Neuron (in vitro differentiated cells): ENCODE data around the gene UFSP2.

Experiments
- H2AFZ ChIP-seq: one replicate; pipeline ENCODE4 v1.6.1; 2013; ENCODE audit warnings: low read depth, mild to moderate bottlenecking, inconsistent platforms, low read length, moderate library complexity
- H3K27me3 ChIP-seq: one replicate; pipeline ENCODE4 v1.6.1; 2013; ENCODE audit warnings: low read length; ENCODE audit not compliant: insufficient read depth
- H3K36me3 ChIP-seq: one replicate; pipeline ENCODE4 v1.6.1; 2013; ENCODE audit warnings: low read length; ENCODE audit not compliant: insufficient read depth
- H3K4me1 ChIP-seq: one replicate; pipeline ENCODE4 v1.6.1; 2013; ENCODE audit warnings: low read length; ENCODE audit not compliant: insufficient read depth
- H3K4me3 ChIP-seq: 2 replicates; pipeline ENCODE4 v1.5.1; 2013; ENCODE audit warnings: mild to moderate bottlenecking, low read length, moderate library complexity
- H3K9me3 ChIP-seq: one replicate; pipeline ENCODE4 v1.6.1; 2013; ENCODE audit warnings: low read length

Gene UFSP2

DNA sequence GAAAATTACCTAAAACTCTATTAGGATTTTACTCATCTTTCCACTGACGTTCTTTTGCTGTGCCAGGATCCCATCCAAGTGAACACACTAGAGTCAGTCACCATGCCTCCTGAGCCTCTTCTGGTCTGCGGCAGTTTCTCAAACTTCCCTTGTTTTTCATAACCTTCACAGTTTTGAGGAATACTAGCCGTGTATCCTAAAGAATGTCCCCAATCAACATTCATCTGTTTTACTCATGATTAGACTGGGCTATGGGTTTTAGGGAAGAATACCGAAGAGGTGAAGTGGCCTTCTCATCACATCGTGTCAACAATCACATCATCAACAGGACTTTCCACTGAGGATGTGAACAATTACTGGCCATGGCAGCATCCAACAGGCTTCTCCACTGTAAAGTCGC lies 34.8 kb downstream of the UFSP2 start:
- Histone ChIP-seq H3K27me3 (no peaks in the 10 kb centered on the region), H3K4me1 (peaks cover 7% of the 10 kb centered on the region), H3K9me3 (peaks cover 4% of the 10 kb centered on the region), H3K36me3 (no peaks in the 10 kb centered on the region), H3K4me3 (no peak overlapping the region), H2AFZ (no peak overlapping the region)

DNA sequence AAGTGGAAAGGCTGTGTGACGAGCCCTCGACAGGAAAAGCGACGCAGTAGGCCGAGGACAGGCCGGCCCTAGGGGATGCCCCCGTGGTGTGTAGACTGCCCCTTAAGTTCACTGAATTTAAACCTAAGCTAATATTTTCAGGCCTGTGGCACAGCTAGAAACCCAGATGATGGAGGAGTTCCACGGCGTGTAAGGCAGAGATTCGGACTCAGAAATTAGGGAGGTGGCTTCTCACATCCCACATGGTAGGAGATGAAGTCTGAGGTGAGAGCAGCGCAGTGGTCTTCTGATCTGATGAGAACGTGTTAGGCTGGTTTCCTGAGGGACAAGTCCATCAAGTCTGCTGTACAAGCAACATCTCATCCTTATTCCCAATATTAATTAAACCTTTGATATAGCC lies 37.8 kb downstream of the UFSP2 start:
- H3K4me3 ChIP-seq, result no peak overlapping the region

DNA sequence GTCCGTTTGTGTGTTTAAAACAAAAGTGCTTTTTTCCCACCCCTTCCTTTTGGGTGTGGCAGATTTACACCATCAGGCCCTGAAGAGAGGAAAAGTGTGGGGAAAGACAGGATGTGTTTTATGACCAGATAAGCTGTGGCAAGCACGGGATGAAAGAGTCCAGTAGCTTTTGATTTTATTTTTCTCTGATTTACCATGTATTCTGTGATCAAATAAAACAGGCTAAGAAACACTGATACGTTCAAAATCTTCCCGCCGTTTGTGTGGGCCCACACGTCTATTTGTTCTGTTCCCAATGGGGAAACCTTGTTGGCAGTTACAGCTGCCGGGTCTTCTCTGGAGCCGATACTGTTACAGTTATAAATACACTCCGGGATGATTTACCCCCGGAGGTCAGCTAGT lies 40.8 kb downstream of the UFSP2 start:
- no peak overlapping the region for H3K4me3 ChIP-seq
- H3K4me1 ChIP-seq, result no peaks in the 10 kb centered on the region
- H3K9me3 ChIP-seq, result peaks cover 10% of the 10 kb centered on the region
- no peak overlapping the region for H2AFZ ChIP-seq
- no peaks in the 10 kb centered on the region for H3K36me3 ChIP-seq
- H3K27me3 ChIP-seq, result no peaks in the 10 kb centered on the region

More for the DNA sequence above, 37.8 kb downstream of the UFSP2 start:
- Histone ChIP-seq H3K27me3 (no peaks in the 10 kb centered on the region), H3K36me3 (no peaks in the 10 kb centered on the region), H2AFZ (no peak overlapping the region), H3K4me1 (no peaks in the 10 kb centered on the region), H3K9me3 (peaks cover 6% of the 10 kb centered on the region)

DNA sequence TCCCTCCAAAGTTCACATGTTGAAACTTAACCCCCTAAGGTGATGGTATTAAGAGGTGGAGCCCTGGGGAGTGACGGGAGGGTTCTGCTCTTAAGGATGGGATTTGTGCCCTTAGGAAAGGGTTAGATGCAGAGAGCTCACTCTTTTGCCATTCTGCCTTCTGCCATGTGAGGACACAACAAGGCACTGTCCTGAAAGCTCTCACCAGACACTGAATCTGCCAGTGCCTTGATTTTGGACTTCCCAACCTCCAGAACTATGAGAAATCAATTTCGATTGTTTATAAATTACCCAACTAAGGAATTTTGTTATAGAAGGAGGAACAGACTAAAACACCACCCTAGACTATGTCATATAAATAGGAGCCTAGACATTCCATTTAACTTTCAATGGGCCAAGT lies 41.7 kb downstream of the UFSP2 start:
- no peak overlapping the region for H3K4me3 ChIP-seq
- H2AFZ ChIP-seq, result no peak overlapping the region
- no peaks in the 10 kb centered on the region for H3K36me3 ChIP-seq
- H3K9me3 ChIP-seq, result peaks cover 10% of the 10 kb centered on the region
- H3K27me3 ChIP-seq, result no peaks in the 10 kb centered on the region
- no peaks in the 10 kb centered on the region for H3K4me1 ChIP-seq

DNA sequence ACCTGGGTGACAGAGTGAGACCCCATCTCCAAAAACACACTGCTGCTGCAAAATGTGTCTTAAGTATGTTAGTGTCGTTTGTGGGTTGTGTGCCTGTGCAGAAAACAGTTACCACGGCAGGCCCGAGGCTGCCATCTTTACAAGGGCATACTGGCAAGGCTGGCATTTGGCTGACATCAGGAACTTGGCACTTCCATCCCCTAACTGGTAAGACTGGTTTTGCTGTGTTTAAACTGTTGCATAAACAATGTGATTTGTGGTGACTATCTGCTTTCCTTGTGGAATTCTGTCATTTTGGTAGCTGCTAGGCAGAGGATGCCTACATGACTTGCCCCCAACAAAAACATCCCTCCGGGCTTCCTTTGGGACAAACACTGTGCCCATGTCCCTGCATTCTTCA lies 42.3 kb downstream of the UFSP2 start:
- Histone ChIP-seq H3K4me1 (no peaks in the 10 kb centered on the region), H3K9me3 (peaks cover 12% of the 10 kb centered on the region), H2AFZ (no peak overlapping the region)

DNA sequence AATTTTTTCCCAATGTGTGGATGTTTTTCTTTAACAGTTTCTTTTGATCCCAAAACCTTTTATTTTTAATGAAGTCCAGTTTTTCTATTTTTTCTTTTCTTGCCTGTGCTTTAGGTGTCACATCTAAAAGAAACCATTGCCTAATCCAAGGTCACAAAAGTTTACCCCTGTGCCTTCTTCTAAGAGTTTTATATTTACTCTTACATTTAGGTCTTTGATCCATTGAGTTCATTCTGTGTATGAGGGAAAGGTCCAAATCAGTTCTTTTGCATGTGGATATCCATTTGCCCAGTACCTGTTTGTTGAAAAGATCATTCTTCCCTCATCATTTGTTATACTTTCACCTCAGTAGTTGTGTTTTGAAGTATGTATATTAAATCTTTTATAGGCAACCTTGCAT lies 43.0 kb downstream of the UFSP2 start:
- H3K36me3 ChIP-seq, result peaks cover 2% of the 10 kb centered on the region

More for the DNA sequence above, 42.3 kb downstream of the UFSP2 start:
- no peaks in the 10 kb centered on the region for H3K36me3 ChIP-seq
- H3K27me3 ChIP-seq, result no peaks in the 10 kb centered on the region
- no peak overlapping the region for H3K4me3 ChIP-seq

DNA sequence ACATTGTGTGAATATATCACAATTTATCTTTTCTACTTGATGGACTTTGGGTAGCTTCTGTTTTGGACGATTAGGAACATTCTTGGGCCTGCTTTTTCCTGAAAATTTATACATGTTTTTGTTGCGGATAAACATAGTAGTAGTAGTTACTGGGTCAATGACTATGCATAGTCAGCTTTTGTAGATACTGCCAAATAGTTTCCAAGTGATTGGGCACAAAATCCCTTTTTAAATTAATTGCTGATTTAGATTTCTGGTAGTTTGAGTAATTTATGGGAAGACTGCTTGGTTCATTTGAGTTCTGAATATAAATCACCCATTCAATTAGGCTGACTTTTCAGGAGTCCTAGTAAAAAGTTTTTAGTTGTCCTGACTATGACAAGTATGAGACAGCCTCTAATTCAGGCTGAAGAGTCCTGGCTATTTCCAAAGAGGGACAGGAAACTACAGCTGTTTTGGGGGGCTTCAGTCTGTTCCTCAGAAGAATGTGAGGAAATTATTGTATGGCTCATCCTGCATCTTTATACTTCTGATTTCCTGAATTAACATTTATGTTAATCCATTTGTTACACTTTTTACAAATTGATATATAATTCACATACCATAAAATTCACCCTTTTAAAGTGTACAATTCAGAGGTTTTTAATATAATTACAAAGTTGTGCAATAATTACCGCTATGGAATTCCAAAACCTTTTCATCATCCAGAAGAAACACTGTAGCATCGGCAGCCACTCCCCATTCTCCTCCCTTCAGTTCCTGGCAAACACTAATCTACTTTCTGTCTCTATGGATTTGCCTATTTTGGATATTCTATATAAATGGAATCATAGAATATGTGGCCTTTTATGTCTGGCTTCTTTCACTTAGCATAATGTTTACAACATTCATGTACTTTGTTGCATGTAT lies 44.2 kb downstream of the UFSP2 start:
- Histone ChIP-seq H3K9me3 (peaks cover 16% of the 10 kb centered on the region), H3K4me3 (no peak overlapping the region), H3K4me1 (no peaks in the 10 kb centered on the region), H3K27me3 (no peaks in the 10 kb centered on the region), H2AFZ (no peak overlapping the region), H3K36me3 (peaks cover 7% of the 10 kb centered on the region)

More for the DNA sequence above, 43.0 kb downstream of the UFSP2 start:
- Histone ChIP-seq H3K27me3 (no peaks in the 10 kb centered on the region), H3K4me1 (no peaks in the 10 kb centered on the region), H3K9me3 (peaks cover 16% of the 10 kb centered on the region), H3K4me3 (no peak overlapping the region), H2AFZ (no peak overlapping the region)

DNA sequence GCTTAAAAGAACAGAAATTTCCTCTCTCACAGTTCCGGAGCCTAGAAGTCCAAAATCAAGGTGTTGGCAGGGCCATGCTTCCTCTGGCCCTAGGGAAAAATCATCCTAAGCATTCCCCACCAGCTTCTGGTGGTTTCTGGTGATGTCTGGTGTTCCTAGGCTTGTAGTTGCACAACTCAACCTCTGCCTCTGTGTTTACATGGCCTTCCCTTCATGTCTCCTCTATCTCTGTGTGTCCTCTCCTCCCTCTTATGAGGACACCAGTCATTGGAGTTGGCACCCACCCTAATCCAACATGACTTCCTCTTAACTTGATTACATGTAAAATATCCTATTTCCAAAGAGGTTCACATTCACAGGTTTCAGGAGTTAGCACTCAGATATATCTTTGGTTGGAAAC lies 45.4 kb downstream of the UFSP2 start:
- Histone ChIP-seq H3K4me3 (no peak overlapping the region), H3K4me1 (no peaks in the 10 kb centered on the region), H3K9me3 (peaks cover 16% of the 10 kb centered on the region), H2AFZ (no peak overlapping the region), H3K36me3 (peaks cover 7% of the 10 kb centered on the region), H3K27me3 (no peaks in the 10 kb centered on the region)

DNA sequence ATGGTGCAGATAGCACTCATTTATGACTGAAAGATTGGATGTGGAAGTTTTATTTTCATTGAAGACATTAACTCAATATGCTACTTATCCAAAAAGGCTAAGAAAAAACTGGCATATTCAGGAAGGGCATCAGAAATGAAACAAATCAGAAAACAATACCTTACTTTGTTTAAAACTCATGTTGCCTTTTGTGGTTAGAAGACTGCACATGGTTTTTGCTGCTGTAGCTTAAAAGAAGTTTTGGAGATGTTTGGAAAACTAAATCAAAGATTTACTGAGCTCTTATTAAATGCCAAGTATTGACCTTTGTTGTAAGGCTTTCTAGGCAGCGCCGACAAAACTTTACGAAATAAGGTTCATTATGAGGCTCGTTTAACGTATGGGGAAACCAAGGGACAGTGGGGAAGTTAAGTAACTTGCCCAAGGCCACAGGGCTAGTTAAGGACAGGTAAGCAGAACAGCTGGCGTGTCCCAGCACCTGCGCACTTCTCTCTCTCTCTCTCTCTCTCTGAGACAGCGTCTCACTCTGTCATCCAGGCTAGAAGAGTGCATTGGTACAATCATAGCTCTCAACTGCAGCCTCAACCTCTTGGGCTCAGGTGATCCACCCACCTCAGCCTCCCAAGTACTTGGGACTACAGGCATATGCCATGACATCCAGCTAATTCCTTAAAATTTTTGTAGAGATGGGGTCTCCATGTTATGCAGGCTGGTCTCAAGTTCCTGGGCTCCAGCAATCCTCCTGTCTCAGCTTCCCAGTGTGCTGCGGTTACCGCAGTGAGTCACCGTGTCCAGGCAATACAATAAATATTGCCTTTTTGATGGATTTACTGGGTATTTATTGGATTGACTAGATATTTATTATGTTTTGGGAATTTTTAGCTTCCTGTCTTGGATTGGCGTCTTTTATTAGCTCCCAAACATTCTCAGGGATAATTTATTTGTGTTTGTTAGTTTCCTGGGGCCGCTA lies 46.2 kb downstream of the UFSP2 start:
- no peaks in the 10 kb centered on the region for H3K27me3 ChIP-seq
- no peak overlapping the region for H2AFZ ChIP-seq
- H3K9me3 ChIP-seq, result peaks cover 16% of the 10 kb centered on the region
- peaks cover 7% of the 10 kb centered on the region for H3K36me3 ChIP-seq
- no peaks in the 10 kb centered on the region for H3K4me1 ChIP-seq
- no peak overlapping the region for H3K4me3 ChIP-seq

DNA sequence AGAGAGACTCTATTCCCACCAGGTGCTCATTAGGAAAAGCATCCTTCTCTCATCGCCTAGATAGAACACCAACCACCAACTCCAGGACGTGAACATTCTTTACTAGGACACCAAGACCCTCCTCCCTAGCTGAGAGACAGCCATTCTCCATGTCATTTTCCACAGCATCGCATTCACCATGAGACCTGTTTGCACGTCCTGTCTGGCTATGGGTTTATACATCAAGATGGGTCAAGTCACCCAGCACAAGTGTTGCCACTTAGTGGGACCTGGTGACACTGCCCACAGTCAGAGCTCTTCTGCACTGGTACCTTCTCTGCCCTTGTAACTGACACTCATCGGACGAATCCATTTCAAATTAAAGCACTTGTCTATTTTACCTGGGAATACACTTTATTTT lies 47.5 kb downstream of the UFSP2 start:
- Histone ChIP-seq H3K27me3 (no peaks in the 10 kb centered on the region), H3K4me1 (no peaks in the 10 kb centered on the region), H2AFZ (no peak overlapping the region), H3K4me3 (no peak overlapping the region), H3K36me3 (peaks cover 7% of the 10 kb centered on the region), H3K9me3 (peaks cover 13% of the 10 kb centered on the region)

DNA sequence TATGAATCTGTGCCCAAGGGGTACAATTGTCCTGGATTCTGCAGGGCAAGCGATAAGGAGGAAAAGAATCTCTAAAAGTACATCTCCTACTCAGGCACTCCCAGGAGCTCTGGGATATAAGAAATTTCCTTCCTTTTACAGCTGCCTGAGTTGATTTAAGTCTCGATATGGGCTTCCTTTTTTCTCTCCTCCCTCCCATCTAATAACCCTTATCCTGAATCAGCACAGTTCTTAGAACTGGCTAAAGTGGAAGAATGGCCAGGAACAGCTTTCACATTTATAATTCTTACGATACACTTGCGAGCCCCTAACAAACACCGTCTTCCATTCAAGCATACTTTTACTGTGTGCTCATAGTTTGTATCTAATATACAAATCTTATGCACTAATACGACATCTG lies 51.2 kb downstream of the UFSP2 start:
- H3K9me3 ChIP-seq, result peaks cover 5% of the 10 kb centered on the region
- peaks cover 11% of the 10 kb centered on the region for H3K36me3 ChIP-seq
- H3K4me1 ChIP-seq, result peaks cover 13% of the 10 kb centered on the region

DNA sequence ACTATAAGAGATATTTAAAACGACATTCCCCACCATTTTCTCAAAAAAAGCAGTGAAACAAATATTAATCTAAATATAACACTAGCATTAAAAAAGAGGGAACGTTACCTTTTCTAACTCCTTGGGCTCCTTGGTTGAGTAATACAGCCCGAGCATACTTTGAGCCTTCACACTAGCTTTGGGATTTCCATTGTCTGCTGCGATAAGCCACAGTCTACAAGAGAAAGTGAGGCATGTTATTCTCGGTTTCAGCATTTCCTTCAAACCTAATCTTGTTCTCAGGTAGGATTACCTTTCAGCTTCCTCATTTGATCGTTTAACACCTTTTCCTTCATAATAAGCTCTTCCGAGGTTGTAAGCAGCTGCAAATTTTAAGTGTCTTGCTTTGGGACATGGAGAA lies 51.7 kb downstream of the UFSP2 start:
- Histone ChIP-seq H3K36me3 (peaks cover 11% of the 10 kb centered on the region), H3K4me1 (peaks cover 13% of the 10 kb centered on the region), H3K4me3 (no peak overlapping the region), H3K9me3 (peaks cover 5% of the 10 kb centered on the region), H3K27me3 (no peaks in the 10 kb centered on the region), H2AFZ (no peak overlapping the region)

More for the DNA sequence above, 51.2 kb downstream of the UFSP2 start:
- Histone ChIP-seq H2AFZ (no peak overlapping the region), H3K27me3 (no peaks in the 10 kb centered on the region), H3K4me3 (no peak overlapping the region)

DNA sequence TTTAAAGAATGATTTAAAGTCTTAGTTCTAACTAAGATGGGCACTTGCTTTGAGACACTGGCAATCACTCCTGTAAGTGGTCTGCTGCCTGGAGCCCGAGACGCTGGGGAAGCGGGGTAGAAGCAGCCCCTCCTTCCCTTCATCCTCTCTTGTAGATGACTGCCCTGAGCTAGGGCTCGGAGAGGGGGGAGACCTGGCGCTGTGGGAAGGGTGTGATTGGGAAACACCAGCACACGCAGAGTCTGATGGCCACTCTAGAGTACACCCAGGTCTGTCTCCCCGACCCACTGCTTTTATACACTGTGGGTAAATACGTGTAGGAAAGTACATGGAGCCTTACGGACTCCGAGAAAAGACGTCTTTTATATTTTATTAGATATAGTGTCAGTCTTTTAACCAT lies 54.1 kb downstream of the UFSP2 start:
- Histone ChIP-seq H3K27me3 (no peaks in the 10 kb centered on the region), H3K4me3 (no peak overlapping the region), H3K9me3 (peaks cover 2% of the 10 kb centered on the region), H2AFZ (no peak overlapping the region), H3K4me1 (peaks cover 13% of the 10 kb centered on the region), H3K36me3 (peaks cover 5% of the 10 kb centered on the region)
